ENCODE data around the gene PPP2R3B.

PPP2R3B gene

DNA sequence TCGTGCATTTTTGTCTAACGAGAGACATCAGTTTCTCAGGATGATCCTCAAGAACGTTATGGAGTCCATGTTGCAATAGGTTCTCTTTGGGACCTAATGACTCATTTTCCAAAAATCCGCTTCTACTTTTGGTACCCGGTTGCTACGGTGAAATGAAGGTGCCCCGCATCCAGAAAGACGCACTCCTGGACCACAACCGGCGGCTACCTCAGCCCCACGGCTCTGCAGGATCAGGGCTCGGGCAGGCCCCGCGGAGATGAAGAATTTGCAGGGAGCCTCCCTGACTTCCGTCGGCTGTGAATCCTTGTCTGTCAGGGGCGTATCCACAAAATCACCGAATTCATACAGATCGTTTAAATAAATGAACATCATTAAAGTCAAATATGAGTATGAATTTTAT, 83.7 kb downstream of the PPP2R3B start:
- DNase-seq (ENCODE audit: low spot score): no peak

DNA sequence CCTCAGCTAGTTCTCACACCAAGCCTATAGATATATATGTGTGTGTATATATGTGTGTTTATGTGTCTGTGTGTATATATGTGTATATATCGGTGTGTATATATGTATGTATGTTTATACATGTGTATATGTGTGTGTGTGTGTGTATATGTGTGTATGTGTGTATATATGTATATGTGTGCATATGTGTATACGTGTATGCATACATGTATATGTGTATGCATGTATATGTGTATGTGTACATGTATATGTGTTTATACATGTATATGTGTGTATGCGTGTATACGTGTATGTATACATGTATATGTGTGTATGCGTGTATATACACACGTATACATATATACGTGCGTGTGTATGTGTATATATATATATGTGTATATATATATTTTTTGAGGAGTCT, 86.4 kb downstream of the PPP2R3B start:
- no peak for DNase-seq (ENCODE audit: low spot score)

DNA sequence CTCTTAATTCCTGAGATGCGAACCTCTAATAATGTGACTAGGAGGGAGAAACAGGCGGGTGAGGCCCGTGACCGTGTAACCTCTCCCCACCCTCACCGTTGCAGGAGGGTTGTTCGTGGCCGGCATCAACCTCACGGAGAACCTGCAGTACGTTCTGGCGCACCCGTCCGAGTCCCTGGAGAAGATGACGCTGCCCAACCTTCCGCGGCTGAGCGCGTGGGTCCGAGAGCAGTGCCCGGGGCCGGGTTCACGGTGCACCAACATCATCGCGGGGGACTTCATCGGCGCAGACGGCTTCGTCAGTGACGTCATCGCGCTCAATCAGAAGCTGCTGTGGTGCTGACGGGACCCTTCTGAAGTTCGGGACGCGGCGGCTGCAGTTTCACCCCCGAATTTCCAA, 87.7 kb downstream of the PPP2R3B start:
- DNase-seq (ENCODE audit: low spot score): no peak

DNA sequence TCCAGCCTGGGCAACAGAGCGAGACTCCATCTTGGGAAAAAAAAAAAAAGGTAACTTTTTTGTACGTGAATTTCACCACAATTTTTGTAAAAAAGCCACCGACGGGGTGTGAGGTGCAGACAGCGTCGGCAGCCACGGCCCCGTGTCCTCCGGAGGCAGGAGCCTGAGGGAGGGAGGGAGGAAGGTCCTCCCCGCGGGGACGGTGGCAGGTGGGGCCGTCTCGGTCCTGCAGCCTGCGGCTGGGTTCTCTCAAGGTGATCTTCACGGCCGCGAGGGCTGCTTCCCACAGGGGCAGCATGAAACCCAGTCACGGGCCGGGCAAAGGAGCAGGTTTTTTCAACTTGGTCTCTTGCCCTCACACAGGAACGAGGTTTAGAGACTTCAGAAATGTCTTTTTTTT, 91.6 kb downstream of the PPP2R3B start:
- no peak for DNase-seq (ENCODE audit: low spot score)

DNA sequence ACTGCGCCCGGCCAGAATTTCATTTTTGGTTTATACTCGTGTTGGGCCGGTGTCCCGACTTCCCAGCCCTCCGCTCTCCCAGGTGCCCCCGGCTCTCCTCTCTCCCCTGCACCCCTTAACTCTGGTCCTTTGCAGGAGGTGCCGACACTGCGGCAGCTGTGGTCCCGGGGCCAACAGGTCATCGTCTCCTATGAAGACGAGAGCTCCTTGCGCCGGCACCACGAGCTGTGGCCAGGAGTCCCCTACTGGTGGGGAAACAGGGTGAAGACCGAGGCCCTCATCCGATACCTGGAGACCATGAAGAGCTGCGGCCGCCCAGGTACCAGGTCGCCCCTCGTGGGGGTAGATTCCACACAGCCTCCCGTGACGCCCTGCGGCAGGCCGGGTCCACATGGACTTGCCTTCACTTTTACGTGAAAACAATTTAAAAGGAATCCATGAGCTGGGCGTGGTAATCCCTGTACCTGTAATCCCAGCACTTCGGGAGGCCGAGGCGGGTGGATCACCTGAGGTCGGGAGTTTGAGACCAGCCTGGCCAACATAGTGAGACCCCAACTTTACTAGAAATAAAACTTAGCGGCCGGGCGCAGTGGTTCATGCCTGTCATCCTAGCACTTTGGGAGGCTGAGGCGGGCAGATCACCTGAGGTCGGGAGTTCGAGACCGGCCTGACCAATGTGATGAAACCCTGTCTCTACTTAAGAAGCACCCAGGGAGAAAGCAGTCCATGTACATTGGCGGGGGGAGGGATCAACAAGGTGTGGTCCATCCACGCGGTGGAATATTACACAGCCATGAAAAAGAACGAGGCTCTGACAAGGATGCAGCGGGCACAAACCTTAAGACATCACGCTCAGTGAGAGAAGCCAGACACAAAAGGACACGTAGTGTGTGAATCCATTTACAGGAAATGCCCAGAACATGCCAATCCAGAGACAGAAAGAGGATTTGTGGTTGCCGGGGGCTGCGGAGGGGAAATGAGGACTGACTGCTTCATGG, 93.5 kb downstream of the PPP2R3B start:
- DNase-seq (ENCODE audit: low spot score): no peak

DNA sequence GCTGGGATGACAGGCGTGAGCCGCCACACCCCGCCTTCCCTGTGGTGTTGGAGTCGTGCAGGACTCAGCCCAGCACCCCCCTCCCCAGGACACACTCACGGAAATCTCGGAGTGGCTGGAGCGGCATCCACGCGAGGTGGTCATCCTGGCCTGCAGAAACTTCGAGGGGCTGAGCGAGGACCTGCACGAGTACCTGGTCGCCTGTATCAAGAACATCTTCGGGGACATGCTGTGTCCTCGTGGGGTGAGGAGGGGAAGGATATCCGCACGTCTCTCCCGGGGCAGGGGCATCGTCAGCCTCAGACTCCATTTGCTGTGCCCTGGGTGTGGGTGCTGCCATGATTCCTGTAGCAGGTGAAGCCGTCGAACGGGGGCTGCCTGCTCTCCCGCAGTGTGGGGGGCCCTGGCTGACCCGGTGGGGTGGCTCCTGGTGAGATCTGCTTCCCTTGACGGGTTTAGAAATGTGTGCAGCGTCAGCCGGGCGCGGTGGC, 95.3 kb downstream of the PPP2R3B start:
- no peak for DNase-seq (ENCODE audit: low spot score)

DNA sequence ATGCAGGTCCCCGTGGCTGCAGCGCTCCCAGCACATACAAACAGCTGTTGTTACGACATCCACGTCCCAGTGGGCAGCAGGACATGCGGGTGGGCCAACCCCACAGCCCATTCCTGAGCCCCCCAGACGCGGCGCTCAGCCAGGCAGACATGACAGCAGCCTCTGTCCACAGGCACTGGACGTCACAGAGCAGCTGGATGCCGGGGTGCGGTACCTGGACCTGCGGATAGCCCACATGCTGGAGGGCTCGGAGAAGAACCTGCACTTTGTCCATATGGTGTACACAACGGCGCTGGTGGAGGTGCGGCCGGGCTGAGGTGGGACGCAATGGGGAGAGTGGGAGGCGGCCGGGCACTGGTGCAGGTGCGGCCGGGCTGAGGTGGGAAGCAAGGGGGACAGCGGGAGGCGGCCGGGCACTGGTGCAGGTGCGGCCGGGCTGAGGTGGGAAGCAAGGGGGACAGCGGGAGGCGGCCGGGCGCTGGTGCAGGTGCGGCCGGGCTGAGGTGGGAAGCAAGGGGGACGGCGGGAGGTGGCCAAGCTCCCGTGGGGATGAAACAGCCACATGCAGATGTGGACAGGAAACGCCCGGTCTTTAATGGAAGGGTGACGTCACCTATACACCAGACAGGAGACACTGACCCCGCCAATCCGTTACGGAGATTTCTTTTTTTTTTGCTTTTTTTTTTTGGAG, 96.1 kb downstream of the PPP2R3B start:
- no peak for DNase-seq (ENCODE audit: low spot score)

DNA sequence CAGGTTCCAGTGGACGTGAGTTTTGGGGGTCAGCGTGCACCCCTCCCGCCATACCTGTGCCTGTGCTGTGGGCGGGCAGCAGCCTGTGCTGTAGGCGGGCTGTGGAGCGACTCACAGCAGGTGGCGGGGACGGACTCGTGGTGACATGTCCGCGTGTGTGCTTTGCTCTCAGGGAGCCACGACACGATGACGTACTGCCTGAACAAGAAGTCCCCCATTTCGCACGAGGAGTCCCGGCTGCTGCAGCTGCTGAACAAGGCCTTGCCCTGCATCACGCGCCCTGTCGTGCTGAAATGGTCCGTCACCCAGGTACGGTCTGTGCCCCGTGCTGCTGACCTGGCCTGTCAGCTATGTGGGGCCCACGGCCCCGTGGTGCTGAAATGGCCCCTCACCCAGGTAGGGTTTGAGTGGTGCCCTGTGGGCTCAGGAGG, 98.1 kb downstream of the PPP2R3B start:
- no peak for DNase-seq (ENCODE audit: low spot score)

DNA sequence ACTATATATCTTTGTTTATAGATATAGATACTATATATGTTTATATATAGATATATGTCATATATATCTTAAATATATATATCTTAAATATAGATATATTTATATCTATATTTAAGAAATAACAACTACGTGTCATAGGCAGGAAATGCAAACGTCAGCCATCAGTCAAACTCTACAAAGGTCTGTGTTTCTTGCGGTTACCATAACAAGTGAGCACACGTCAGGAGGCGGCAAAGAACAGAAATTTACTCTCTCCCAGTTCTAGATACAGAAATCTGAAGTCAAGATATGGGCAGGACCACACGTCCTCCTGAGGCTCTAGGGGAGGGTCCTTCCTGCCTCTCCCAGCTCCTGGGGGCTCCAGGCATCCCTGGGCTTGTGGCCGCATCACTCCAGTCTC, 99.0 kb downstream of the PPP2R3B start:
- DNase-seq (ENCODE audit: low spot score): no peak

DNA sequence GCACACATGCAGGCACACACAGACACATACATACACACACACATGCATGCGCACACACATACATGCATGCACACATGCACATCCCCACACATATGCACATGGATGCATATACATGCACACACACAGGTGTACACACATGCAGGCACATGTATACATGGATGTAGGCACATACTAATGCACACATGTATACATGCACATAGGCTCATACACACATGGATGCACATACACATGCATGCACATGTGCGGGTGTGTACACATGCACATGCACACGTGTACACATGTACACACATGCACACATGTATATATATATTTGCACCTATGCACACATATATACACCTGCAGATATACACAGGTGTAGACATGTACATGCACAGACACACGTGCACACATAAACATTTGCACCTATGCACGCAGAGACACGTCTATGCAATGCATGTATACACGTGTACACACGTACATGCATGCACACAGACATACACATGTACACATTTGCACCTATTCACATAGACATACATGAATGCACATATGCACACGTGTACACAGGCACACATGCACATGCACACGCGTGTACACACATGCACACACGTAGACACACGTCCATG, 101.5 kb downstream of the PPP2R3B start:
- no peak for DNase-seq (ENCODE audit: low spot score)
